HEK293 (cell line): Measurements from ENCODE around the gene C19orf73.

Experiments
- KLF9 ChIP-seq: fragments of 450-650 bp; formaldehyde crosslinking; IDR thresholded peaks from 2 replicates; pipeline ENCODE4 v1.5.1; 2016; ENCODE audit warnings: missing biosample characterization, missing genetic modification characterization, low read depth
- YY1 ChIP-seq: fragments of 450-650 bp; formaldehyde crosslinking; IDR thresholded peaks from 2 replicates; pipeline ENCODE4 v1.5.1; 2018; ENCODE audit warnings: missing biosample characterization, missing genetic modification characterization
- ZBTB1 ChIP-seq: fragments of 450-650 bp; formaldehyde crosslinking; IDR thresholded peaks from 2 replicates; pipeline ENCODE4 v1.5.1; 2016; ENCODE audit warnings: missing biosample characterization, missing genetic modification characterization
- ZBTB8A ChIP-seq: fragments of 450-650 bp; formaldehyde crosslinking; IDR thresholded peaks from 2 replicates; pipeline ENCODE4 v1.5.1; 2016; ENCODE audit warnings: missing biosample characterization, missing genetic modification characterization
- ZNF174 ChIP-seq: fragments of 450-650 bp; formaldehyde crosslinking; IDR thresholded peaks from 2 replicates; pipeline ENCODE4 v1.5.0; 2017; ENCODE audit warnings: missing biosample characterization, mild to moderate bottlenecking, missing genetic modification characterization
- ZNF202 ChIP-seq: fragments of 450-650 bp; formaldehyde crosslinking; IDR thresholded peaks from 2 replicates; pipeline ENCODE4 v1.5.1; 2016; ENCODE audit warnings: missing biosample characterization, missing genetic modification characterization, borderline replicate concordance
- ZNF571 ChIP-seq: fragments of 450-650 bp; formaldehyde crosslinking; IDR thresholded peaks from 2 replicates; pipeline ENCODE4 v1.5.0; 2017; ENCODE audit warnings: missing biosample characterization, missing genetic modification characterization
- TF ChIP-seq, protein P1 (sequence below): fragments of 450-650 bp; formaldehyde crosslinking; IDR thresholded peaks from 2 replicates; pipeline ENCODE4 v1.5.1; 2016; ENCODE audit warnings: missing biosample characterization, missing genetic modification characterization
- TF ChIP-seq, protein P2 (sequence below): fragments of 450-650 bp; formaldehyde crosslinking; IDR thresholded peaks from 2 replicates; pipeline ENCODE4 v1.5.1; 2016; ENCODE audit warnings: missing biosample characterization, missing genetic modification characterization
- TF ChIP-seq, protein P3 (sequence below): fragments of 450-650 bp; formaldehyde crosslinking; conservative IDR thresholded peaks from 2 replicates; pipeline ENCODE4 v1.5.1; 2016; ENCODE audit warnings: low read depth, missing biosample characterization, missing genetic modification characterization
- TF ChIP-seq, protein P4 (sequence below): fragments of 450-650 bp; formaldehyde crosslinking; IDR thresholded peaks from 2 replicates; pipeline ENCODE4 v1.5.1; 2016; ENCODE audit warnings: missing biosample characterization, missing genetic modification characterization

DNA sequence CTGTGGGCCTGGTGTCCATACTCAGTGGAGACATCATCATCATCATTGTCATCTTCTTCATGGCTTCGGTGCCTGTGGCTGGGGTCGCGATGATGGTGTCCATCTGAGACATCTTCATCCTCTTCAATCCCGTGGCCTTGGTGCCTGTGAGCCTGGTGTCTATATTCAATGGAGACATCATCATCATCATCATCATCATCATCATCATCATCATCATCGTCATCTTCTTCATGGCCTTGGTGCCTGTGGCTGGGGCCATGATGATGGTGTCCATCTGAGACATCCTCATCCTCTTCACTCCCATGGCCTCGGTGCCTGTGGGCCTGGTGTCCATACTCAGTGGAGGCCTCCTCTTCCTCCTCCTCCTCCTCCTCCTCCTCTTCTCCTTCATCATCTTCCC is 35.3 kb upstream of the C19orf73 start:
- TF ChIP-seq KLF9 (tag by site-specific recombination), result no peak
- TF ChIP-seq, protein P1, sequence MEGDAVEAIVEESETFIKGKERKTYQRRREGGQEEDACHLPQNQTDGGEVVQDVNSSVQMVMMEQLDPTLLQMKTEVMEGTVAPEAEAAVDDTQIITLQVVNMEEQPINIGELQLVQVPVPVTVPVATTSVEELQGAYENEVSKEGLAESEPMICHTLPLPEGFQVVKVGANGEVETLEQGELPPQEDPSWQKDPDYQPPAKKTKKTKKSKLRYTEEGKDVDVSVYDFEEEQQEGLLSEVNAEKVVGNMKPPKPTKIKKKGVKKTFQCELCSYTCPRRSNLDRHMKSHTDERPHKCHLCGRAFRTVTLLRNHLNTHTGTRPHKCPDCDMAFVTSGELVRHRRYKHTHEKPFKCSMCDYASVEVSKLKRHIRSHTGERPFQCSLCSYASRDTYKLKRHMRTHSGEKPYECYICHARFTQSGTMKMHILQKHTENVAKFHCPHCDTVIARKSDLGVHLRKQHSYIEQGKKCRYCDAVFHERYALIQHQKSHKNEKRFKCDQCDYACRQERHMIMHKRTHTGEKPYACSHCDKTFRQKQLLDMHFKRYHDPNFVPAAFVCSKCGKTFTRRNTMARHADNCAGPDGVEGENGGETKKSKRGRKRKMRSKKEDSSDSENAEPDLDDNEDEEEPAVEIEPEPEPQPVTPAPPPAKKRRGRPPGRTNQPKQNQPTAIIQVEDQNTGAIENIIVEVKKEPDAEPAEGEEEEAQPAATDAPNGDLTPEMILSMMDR (tag by site-specific recombination), result no peak
- TF ChIP-seq ZNF571, result no peak
- TF ChIP-seq ZBTB1 (tag by site-specific recombination), result no peak
- TF ChIP-seq, protein P2, sequence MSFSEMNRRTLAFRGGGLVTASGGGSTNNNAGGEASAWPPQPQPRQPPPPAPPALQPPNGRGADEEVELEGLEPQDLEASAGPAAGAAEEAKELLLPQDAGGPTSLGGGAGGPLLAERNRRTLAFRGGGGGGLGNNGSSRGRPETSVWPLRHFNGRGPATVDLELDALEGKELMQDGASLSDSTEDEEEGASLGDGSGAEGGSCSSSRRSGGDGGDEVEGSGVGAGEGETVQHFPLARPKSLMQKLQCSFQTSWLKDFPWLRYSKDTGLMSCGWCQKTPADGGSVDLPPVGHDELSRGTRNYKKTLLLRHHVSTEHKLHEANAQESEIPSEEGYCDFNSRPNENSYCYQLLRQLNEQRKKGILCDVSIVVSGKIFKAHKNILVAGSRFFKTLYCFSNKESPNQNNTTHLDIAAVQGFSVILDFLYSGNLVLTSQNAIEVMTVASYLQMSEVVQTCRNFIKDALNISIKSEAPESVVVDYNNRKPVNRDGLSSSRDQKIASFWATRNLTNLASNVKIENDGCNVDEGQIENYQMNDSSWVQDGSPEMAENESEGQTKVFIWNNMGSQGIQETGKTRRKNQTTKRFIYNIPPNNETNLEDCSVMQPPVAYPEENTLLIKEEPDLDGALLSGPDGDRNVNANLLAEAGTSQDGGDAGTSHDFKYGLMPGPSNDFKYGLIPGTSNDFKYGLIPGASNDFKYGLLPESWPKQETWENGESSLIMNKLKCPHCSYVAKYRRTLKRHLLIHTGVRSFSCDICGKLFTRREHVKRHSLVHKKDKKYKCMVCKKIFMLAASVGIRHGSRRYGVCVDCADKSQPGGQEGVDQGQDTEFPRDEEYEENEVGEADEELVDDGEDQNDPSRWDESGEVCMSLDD, result no peak
- no peak for TF ChIP-seq ZNF202 (tag by site-specific recombination)
- no peak for TF ChIP-seq ZNF174 (tag by site-specific recombination)
- TF ChIP-seq, protein P3, sequence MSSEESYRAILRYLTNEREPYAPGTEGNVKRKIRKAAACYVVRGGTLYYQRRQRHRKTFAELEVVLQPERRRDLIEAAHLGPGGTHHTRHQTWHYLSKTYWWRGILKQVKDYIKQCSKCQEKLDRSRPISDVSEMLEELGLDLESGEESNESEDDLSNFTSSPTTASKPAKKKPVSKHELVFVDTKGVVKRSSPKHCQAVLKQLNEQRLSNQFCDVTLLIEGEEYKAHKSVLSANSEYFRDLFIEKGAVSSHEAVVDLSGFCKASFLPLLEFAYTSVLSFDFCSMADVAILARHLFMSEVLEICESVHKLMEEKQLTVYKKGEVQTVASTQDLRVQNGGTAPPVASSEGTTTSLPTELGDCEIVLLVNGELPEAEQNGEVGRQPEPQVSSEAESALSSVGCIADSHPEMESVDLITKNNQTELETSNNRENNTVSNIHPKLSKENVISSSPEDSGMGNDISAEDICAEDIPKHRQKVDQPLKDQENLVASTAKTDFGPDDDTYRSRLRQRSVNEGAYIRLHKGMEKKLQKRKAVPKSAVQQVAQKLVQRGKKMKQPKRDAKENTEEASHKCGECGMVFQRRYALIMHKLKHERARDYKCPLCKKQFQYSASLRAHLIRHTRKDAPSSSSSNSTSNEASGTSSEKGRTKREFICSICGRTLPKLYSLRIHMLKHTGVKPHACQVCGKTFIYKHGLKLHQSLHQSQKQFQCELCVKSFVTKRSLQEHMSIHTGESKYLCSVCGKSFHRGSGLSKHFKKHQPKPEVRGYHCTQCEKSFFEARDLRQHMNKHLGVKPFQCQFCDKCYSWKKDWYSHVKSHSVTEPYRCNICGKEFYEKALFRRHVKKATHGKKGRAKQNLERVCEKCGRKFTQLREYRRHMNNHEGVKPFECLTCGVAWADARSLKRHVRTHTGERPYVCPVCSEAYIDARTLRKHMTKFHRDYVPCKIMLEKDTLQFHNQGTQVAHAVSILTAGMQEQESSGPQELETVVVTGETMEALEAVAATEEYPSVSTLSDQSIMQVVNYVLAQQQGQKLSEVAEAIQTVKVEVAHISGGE (tag by site-specific recombination), result no peak
- TF ChIP-seq, protein P4, sequence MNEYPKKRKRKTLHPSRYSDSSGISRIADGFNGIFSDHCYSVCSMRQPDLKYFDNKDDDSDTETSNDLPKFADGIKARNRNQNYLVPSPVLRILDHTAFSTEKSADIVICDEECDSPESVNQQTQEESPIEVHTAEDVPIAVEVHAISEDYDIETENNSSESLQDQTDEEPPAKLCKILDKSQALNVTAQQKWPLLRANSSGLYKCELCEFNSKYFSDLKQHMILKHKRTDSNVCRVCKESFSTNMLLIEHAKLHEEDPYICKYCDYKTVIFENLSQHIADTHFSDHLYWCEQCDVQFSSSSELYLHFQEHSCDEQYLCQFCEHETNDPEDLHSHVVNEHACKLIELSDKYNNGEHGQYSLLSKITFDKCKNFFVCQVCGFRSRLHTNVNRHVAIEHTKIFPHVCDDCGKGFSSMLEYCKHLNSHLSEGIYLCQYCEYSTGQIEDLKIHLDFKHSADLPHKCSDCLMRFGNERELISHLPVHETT (tag by site-specific recombination), result no peak
- no peak for TF ChIP-seq ZBTB8A (tag by site-specific recombination)
- no peak for TF ChIP-seq YY1 (tag by site-specific recombination)
